NCI-H748 treated with DMSO at 0.1 percent for 48 hours (cell line): Measurements from ENCODE around the gene MAP3K5.

Experiments used
- DNase-seq: peaks from one replicate; lab custom pipeline; 2025; lab: John Stamatoyannopoulos, UW

Gene MAP3K5

GRCh38 chr6:136750696-136751521 lies 41.4 kb downstream of the MAP3K5 start:
- no peak for DNase-seq

- no peak for DNase-seq
Observed at GRCh38 chr6:136749359-136749997, 42.8 kb downstream of the MAP3K5 start.

GRCh38 chr6:136747507-136747906 lies 44.8 kb downstream of the MAP3K5 start:
- DNase-seq, result no peak

GRCh38 chr6:136745300-136745699 lies 47.0 kb downstream of the MAP3K5 start:
- DNase-seq, result no peak

GRCh38 chr6:136744889-136745288 lies 47.4 kb downstream of the MAP3K5 start:
- DNase-seq, result no peak

- DNase-seq, result no peak
Observed at GRCh38 chr6:136742125-136742524, 50.2 kb downstream of the MAP3K5 start.

- DNase-seq, result no peak
Observed at GRCh38 chr6:136740050-136740974, 52.0 kb downstream of the MAP3K5 start.

- no peak for DNase-seq
Observed at GRCh38 chr6:136739501-136739900, 52.8 kb downstream of the MAP3K5 start.

GRCh38 chr6:136739071-136739470 lies 53.2 kb downstream of the MAP3K5 start:
- DNase-seq, result no peak

GRCh38 chr6:136738692-136739057 lies 53.6 kb downstream of the MAP3K5 start:
- no peak for DNase-seq

GRCh38 chr6:136737871-136738691 lies 54.2 kb downstream of the MAP3K5 start:
- DNase-seq, result no peak

GRCh38 chr6:136737374-136737844 lies 54.9 kb downstream of the MAP3K5 start:
- DNase-seq, result no peak

- no peak for DNase-seq
Observed at GRCh38 chr6:136736281-136736960, 55.9 kb downstream of the MAP3K5 start.

- no peak for DNase-seq
Observed at GRCh38 chr6:136734977-136735376, 57.3 kb downstream of the MAP3K5 start.

GRCh38 chr6:136732889-136733288 lies 59.4 kb downstream of the MAP3K5 start:
- DNase-seq, result no peak

- DNase-seq, result no peak
Observed at GRCh38 chr6:136729832-136730231, 62.4 kb downstream of the MAP3K5 start.

- DNase-seq, result no peak
Observed at GRCh38 chr6:136728976-136729515, 63.2 kb downstream of the MAP3K5 start.

GRCh38 chr6:136728033-136728939 lies 64.0 kb downstream of the MAP3K5 start:
- no peak for DNase-seq

GRCh38 chr6:136726837-136727557 lies 65.3 kb downstream of the MAP3K5 start:
- DNase-seq, result peak; percentile 33
